Pancreas (tissue), 10 donors: Measurements from ENCODE around the gene ROBO3. TPM values are rescaled to one million over a fixed set of nuclear protein-coding genes. Genes with fewer than 3 reads are reported as not detected.

ENCODE experiments used
- ATAC-seq, 4 donors: fragments of 200-7000 bp; cut with Tn5 transposase; one replicate each; pipeline versions ENCODE4 v1.8.0 to v1.9.1; 2020; ENCODE audit warnings: mild to moderate bottlenecking in 4 of 4, moderate library complexity in 4 of 4
- DNase-seq, 6 donors: peaks; one replicate each; pipeline ENCODE4 v3.0.0-alpha.2; 2020
- FAIRE-seq: peaks from 2 replicates; lab custom pipeline; 2012; peaks lifted over from hg19 to GRCh38; lab: Jason Lieb, UNC
- H3K27ac ChIP-seq, 4 donors: fragments of 200-600 bp; sonication (generic); 1 replicate in 3 of 4; 2 replicates in 1 of 4; pipeline versions ENCODE4 v1.5.0 to v1.8.0; 2020
- H3K27me3 ChIP-seq, 4 donors: fragments of 200-600 bp; one replicate each; pipeline ENCODE4 v1.8.0; 2021
- H3K36me3 ChIP-seq, 3 donors: fragments of 200-600 bp; sonication (generic) in 1 of 3; one replicate each; pipeline versions ENCODE4 v1.5.0 to v1.8.0; 2020 to 2021
- H3K4me1 ChIP-seq, 3 donors: fragments of 200-600 bp; one replicate each; pipeline ENCODE4 v1.8.0; 2021
- H3K4me3 ChIP-seq, 4 donors: fragments of 200-600 bp; sonication (generic) in 2 of 4; one replicate each; pipeline versions ENCODE4 v1.5.0 to v1.8.0; 2020 to 2021
- H3K9me3 ChIP-seq, 4 donors: fragments of 200-600 bp; one replicate each; pipeline ENCODE4 v1.8.0; 2021
- CTCF ChIP-seq, 4 donors: fragments of 200-600 bp; sonication (generic) in 3 of 4; IDR thresholded peaks; one replicate each; pipeline versions ENCODE4 v1.5.0 to v1.8.0; 2021; ENCODE audit warnings: antibody characterized with exemption in 4 of 4
- WGBS, 2 donors: extraction: QIAGEN DNeasy Blood & Tissue Kit; methylation state at CpG; one replicate each; pipeline ENCODE4 v1.1.7; 2013; 5-methylcytosine and 5-hydroxymethylcytosine counted together
- intact Hi-C, 3 donors: fragments of 100-400 bp; cut with DNase I; formaldehyde crosslinking; loops; one replicate each; pipeline versions ENCODE4 v1.11.1 to v1.14.2; 2022
- polyA plus RNA-seq, 2 donors: library from polyadenylated mRNA; stranded (reverse); fragments of 200-250 nt; gene quantifications; one replicate each; pipeline ENCODE4 v1.2.3, GENCODE V29; 2013
- total RNA-seq, 6 donors: library from RNA; stranded (reverse); fragmentation: NEBNext Ultra II Directional in 4 of 6; extraction: Animal tissue kit (Norgen Biotek cat#: 25700) in 4 of 6; gene quantifications; one replicate each; pipeline versions ENCODE4 v1.2.1 to v1.2.4, GENCODE V29; 2021 to 2023
- donor health status: healthy with polysubstance abuse.
- donor health status: DM: no; HTN: no; CAD: no; lungs with moderate emphysema.
- donor health status: DM: no; HTN: no; CAD: no.
- donor health status: control.
- donor health status: control.
- donor health status: Bipolar disorder and iron deficiency.
- donor health status: DM: yes; HTN: yes; CAD: no.
- donor health status: DM: no; HTN: no; CAD: no.
- donor health status: DM: no; HTN: no; CAD: no.
- donor health status: DM: yes; HTN: yes; CAD: no.

The ROBO3 gene
- total and polyA plus RNA-seq, 8 donors: 1.1 to 25.0 (median 2.8) TPM

GRCh38 chr11:124875401-124875800 lies 10.2 kb downstream of the ROBO3 start:
- 48 to 51% methylated on average over 3 of the region's 3 CpGs for WGBS, 2 donors
- DNase-seq (no peak), ATAC-seq (no peak), FAIRE-seq (no peak)
- Histone ChIP-seq H3K4me3 (peak overlapping the region in 1 of 4 donors; percentile 79), H3K27ac (no peak overlapping the region), H3K9me3 (no peaks in the 10 kb centered on the region), H3K36me3 (no peaks in the 10 kb centered on the region), H3K27me3 (no peaks in the 10 kb centered on the region), H3K4me1 (peaks cover 0 to 5% (median 0%) of the 10 kb centered on the region in 3 donors)
- no peak for TF ChIP-seq CTCF (IDR thresholded peaks at IDR 0.05)
- intact Hi-C loops: no loop called here

GRCh38 chr11:124875943-124876817 lies 10.9 kb downstream of the ROBO3 start:
- Histone ChIP-seq H3K9me3 (no peaks in the 10 kb centered on the region), H3K4me3 (peak overlapping the region; percentile 35 to 79 (median 44)), H3K27ac (peak overlapping the region; percentile 55 to 81 (median 72)), H3K27me3 (no peaks in the 10 kb centered on the region), H3K36me3 (no peaks in the 10 kb centered on the region), H3K4me1 (peaks cover 0 to 5% (median 0%) of the 10 kb centered on the region in 3 donors)
- intact Hi-C loops: no loop called here
- TF ChIP-seq CTCF (IDR thresholded peaks at IDR 0.05): peak; percentile 48 to 69 (median 58)
- 1 to 2% methylated on average over 63 to 69 of the region's 69 CpGs for WGBS, 2 donors
- FAIRE-seq: no peak
- ATAC-seq: peak; percentile 97
- DNase-seq: peak; percentile 74 to 92 (median 83)

- H3K4me3 ChIP-seq: peak overlapping the region in 3 of 4 donors; percentile 42 to 79 (median 47)
- 33 to 35% methylated on average over 30 of the region's 30 CpGs for WGBS, 2 donors
- H3K36me3 ChIP-seq: no peaks in the 10 kb centered on the region
- no peak for TF ChIP-seq CTCF (IDR thresholded peaks at IDR 0.05)
- peaks cover 0 to 5% (median 0%) of the 10 kb centered on the region in 3 donors for H3K4me1 ChIP-seq
- intact Hi-C loops: no loop called here
- no peaks in the 10 kb centered on the region for H3K9me3 ChIP-seq
- no peak for DNase-seq
- H3K27ac ChIP-seq: peak overlapping the region in 2 of 4 donors; percentile 71 to 81
- ATAC-seq: no peak
- no peak for FAIRE-seq
- H3K27me3 ChIP-seq: no peaks in the 10 kb centered on the region
These were observed 11.8 kb downstream of the ROBO3 start for GRCh38 chr11:124876818-124877630.

GRCh38 chr11:124877631-124877909 lies 12.3 kb downstream of the ROBO3 start:
- Histone ChIP-seq H3K4me3 (peak overlapping the region in 1 of 4 donors; percentile 79), H3K4me1 (peaks cover 0 to 5% (median 0%) of the 10 kb centered on the region in 3 donors), H3K27ac (no peak overlapping the region), H3K36me3 (no peaks in the 10 kb centered on the region), H3K9me3 (no peaks in the 10 kb centered on the region), H3K27me3 (no peaks in the 10 kb centered on the region)
- ATAC-seq (no peak), FAIRE-seq (no peak), DNase-seq (no peak)
- 41 to 57% methylated on average over 10 of the region's 10 CpGs for WGBS, 2 donors
- intact Hi-C loops: no loop called here
- TF ChIP-seq CTCF (IDR thresholded peaks at IDR 0.05): no peak
